NB4 (cell line): ENCODE measurements around the gene VAC14.

Experiments
- DNase-seq: peaks from one replicate; pipeline ENCODE4 v3.0.0; 2010; ENCODE audit warnings: low read depth
- H3K4me3 ChIP-seq: one replicate; pipeline ENCODE4 v1.5.1; 2011; ENCODE audit warnings: mild to moderate bottlenecking, low read depth, low read length, moderate library complexity
- MYC ChIP-seq: IDR thresholded peaks from 2 replicates; pipeline ENCODE4 v1.6.1; 2011; ENCODE audit warnings: low read depth, low read length
- POLR2A ChIP-seq: IDR thresholded peaks from 2 replicates; pipeline ENCODE4 v1.6.1; 2011; ENCODE audit warnings: mild to moderate bottlenecking; ENCODE audit not compliant: insufficient read length; ENCODE audit errors: extremely low read depth
- TF ChIP-seq, protein P1 (sequence below): IDR thresholded peaks from 2 replicates; pipeline ENCODE4 v1.6.1; 2011; ENCODE audit warnings: low read depth, low read length
- TF ChIP-seq, protein P2 (sequence below): IDR thresholded peaks from one replicate; pipeline ENCODE4 v1.5.1; 2012; ENCODE audit warnings: low read depth, low read length

VAC14 gene

DNA sequence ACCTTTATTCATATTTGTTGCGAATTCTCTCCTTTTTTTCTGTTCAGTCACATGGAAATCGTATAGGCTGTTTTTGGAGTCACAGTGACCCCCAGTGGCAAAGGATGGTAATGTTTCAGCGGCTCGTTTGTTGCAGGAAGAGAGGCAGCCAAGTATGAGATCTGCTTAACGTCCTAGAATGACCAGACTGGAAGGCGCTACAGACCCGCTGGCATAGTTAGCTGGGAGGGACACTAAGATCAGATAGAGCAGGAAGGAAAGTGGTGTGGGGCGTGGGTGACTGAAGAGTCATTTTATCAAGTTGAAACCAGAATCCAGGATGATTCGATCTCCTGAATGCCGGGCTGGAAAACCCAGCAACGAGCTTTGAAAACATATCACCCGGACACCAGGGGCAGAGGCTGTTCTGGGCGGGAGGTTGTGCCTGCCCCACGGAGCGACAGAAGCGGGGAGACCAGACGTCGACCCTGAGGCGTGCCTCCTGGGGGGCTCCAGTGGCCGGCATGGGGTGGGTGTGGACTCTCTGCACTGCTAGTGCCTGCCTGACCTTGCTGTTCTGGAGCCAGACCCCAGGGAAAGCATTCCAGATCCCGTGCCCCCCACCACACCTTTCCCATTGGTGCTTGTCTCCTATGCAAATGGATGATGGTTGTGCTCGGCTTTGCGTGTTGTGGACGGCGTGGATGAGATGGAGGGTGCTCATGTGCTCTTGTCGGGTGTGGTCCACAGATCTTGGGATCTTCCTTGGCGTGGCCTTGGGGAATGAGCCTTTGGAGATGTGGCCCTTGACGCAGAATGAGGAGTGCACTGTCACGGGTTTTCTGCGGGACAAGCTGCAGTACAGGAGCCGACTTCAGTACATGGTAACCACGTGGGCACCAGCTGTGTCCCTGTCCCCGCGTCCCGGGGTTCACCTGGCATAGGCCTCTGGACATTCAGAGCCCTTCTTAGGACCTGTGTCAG, 146.9 kb downstream of the VAC14 start:
- peak; percentile 86 for DNase-seq
- H3K4me3 ChIP-seq: no peak overlapping the region
- TF ChIP-seq MYC: peak; percentile 90
- no peak for TF ChIP-seq POLR2A
- TF ChIP-seq, protein P1, sequence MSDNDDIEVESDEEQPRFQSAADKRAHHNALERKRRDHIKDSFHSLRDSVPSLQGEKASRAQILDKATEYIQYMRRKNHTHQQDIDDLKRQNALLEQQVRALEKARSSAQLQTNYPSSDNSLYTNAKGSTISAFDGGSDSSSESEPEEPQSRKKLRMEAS: peak; percentile 90
- TF ChIP-seq, protein P2, sequence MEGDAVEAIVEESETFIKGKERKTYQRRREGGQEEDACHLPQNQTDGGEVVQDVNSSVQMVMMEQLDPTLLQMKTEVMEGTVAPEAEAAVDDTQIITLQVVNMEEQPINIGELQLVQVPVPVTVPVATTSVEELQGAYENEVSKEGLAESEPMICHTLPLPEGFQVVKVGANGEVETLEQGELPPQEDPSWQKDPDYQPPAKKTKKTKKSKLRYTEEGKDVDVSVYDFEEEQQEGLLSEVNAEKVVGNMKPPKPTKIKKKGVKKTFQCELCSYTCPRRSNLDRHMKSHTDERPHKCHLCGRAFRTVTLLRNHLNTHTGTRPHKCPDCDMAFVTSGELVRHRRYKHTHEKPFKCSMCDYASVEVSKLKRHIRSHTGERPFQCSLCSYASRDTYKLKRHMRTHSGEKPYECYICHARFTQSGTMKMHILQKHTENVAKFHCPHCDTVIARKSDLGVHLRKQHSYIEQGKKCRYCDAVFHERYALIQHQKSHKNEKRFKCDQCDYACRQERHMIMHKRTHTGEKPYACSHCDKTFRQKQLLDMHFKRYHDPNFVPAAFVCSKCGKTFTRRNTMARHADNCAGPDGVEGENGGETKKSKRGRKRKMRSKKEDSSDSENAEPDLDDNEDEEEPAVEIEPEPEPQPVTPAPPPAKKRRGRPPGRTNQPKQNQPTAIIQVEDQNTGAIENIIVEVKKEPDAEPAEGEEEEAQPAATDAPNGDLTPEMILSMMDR: peak; percentile 92

DNA sequence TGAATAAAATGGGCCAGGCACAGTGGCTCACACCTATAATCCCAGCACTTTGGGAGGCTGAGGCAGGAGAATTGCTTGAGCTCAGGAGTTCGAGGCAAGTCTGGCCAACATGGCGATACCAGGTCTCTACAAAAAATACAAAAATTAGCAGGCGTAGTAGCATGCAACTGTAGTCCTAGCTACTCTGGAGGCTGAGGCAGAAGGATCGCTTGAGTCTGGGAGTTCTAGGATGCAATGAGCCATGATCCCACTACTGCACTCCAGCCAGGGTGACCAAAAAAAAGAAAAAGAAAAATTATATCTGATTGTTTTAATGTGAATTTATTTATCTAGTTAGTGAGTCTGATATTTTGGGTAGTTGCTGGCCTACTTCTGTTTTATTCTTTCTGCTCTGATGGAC, 147.6 kb downstream of the VAC14 start:
- TF ChIP-seq, protein P1: no peak
- TF ChIP-seq, protein P2: no peak
- TF ChIP-seq MYC: no peak
- no peak for TF ChIP-seq POLR2A
- no peak overlapping the region for H3K4me3 ChIP-seq
- no peak for DNase-seq

DNA sequence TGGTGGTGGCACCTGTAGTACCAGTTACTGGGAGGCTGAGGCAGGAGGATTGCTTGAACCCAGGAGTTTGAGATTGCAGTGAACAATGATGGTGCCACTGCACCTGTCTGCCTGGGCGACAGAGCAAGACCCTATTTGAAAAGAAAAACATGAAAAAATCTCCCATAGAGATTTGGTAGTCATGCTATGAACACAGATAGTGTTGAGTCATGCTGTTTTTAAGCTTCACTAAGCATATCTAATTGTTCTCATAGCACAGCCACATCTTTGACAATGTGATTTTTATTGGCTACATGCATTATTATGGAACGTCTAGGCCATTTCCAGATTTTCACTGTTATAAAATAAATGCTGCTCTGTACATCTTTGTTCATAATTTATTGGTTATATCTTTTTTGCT, 148.6 kb downstream of the VAC14 start:
- TF ChIP-seq, protein P1: no peak
- TF ChIP-seq, protein P2: no peak
- TF ChIP-seq POLR2A (no peak), MYC (no peak)
- no peak overlapping the region for H3K4me3 ChIP-seq
- no peak for DNase-seq

DNA sequence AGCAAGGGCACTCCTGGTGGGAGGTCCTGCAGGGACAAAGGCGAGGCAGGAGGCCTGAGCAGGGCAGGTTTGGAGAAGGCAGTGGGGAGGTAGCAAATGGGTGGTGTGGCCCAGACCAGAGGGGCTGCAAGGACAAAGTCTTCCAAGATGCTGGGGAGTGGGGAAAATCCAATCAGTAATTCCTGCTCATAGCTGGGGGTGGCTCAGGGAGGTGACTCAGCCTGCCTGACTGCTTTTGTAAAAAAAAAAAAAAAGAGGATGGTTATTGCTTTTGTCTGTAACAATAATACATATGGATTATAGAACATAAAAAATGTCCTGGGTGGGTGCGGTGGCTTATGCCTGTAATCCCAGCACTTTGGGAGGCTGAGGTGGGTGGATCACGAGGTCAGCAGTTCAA, 149.4 kb downstream of the VAC14 start:
- H3K4me3 ChIP-seq: no peak overlapping the region
- no peak for DNase-seq
- TF ChIP-seq, protein P2: no peak
- TF ChIP-seq, protein P1: no peak
- TF ChIP-seq MYC (no peak), POLR2A (no peak)

DNA sequence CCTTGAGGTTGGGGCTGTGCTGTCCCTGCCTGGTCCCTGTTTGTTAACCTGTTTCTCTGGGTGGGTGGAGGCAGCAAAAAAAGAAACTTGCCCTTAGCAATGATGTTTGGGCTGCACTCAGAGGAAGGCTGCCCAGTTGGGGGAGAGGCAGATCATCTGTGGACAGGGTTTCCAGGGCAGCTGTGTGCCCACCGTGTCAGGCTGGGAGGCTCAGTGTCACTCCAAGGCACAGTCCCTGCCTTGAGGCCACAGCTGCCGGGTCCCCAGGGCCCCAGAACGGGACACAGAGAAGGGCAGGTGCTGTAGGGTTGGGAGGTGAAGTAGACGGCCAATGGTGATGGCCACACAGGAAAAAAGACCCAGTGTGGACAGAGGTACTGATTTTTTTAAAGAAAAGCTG, 150.7 kb downstream of the VAC14 start:
- TF ChIP-seq, protein P1: no peak
- TF ChIP-seq POLR2A (no peak), MYC (no peak)
- TF ChIP-seq, protein P2: no peak
- no peak overlapping the region for H3K4me3 ChIP-seq
- no peak for DNase-seq
